ENCODE results near the gene RPS6KA2. TPM values are rescaled to one million over a fixed set of nuclear protein-coding genes. Genes with fewer than 3 reads are reported as not detected.

Gene RPS6KA2
- total and polyA plus RNA-seq, 2 donors (not counting 3 experiments of a cell fraction or from before 2014, with no cell fraction given), result 54.5 to 75.8 TPM

DNA sequence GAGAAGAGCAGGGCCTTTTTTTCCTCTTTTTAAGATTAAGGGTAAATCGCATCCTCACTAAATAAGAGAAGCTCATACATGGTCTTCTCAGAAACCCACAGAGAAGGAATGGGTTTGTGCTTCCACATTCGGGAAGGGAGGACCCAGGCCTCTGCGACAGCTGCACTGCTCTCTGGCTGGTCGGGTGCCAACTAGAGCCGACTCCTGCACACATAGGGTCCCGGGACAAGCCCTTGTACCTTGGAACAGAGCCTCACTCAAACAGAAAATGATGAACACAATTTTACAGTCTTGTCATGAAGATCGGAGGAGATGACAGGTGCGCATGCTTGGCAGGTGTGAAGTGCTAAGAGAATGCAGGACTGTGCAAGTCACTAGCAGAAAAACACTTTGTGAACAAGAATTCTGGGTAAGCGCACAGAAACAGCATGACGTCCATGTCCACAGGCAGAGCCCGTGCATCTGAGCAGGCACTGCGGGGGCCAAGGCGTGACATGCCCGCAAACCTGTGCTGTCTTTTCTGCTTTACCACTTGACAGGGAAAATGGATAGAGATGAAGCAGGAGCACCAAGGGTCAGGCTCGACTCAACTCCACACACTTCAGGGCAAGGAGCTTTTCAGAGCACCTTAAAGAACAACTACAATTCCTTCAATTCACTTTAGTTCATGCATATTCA is 143.3 kb downstream of the RPS6KA2 start:
- dilution Hi-C loops (cut with MboI; ENCODE audit: extremely low pct_ligation_motif_present, low sequenced_read_pairs), result no loop called here
- TF ChIP-seq EZH2 (IDR thresholded peaks at IDR 0.05; ENCODE audit: borderline replicate concordance, low read depth, low read length, severe bottlenecking) (no peak), JUN (IDR thresholded peaks at IDR 0.05; ENCODE audit: borderline replicate concordance, insufficient read depth, insufficient read length, low read depth) (no peak), POLR2A (IDR thresholded peaks at IDR 0.05; ENCODE audit: low read depth, low read length) (no peak), MYC (IDR thresholded peaks at IDR 0.05; ENCODE audit: low read depth, low read length) (no peak), POLR2AphosphoS5 (IDR thresholded peaks at IDR 0.05; ENCODE audit: insufficient read depth, low read depth, low read length) (no peak), GATA2 (IDR thresholded peaks at IDR 0.05; ENCODE audit: insufficient read depth, insufficient read length, low read depth, low read length) (no peak), FOS (IDR thresholded peaks at IDR 0.05; ENCODE audit: borderline replicate concordance, insufficient read depth, low read length) (no peak)
- TF ChIP-seq, protein P1, sequence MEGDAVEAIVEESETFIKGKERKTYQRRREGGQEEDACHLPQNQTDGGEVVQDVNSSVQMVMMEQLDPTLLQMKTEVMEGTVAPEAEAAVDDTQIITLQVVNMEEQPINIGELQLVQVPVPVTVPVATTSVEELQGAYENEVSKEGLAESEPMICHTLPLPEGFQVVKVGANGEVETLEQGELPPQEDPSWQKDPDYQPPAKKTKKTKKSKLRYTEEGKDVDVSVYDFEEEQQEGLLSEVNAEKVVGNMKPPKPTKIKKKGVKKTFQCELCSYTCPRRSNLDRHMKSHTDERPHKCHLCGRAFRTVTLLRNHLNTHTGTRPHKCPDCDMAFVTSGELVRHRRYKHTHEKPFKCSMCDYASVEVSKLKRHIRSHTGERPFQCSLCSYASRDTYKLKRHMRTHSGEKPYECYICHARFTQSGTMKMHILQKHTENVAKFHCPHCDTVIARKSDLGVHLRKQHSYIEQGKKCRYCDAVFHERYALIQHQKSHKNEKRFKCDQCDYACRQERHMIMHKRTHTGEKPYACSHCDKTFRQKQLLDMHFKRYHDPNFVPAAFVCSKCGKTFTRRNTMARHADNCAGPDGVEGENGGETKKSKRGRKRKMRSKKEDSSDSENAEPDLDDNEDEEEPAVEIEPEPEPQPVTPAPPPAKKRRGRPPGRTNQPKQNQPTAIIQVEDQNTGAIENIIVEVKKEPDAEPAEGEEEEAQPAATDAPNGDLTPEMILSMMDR (IDR thresholded peaks at IDR 0.05; ENCODE audit: extremely low read depth in 1 of 2, insufficient read depth in 1 of 2, low read depth in 1 of 2, low read length in 2 of 2), result no peak
- TF ChIP-seq, protein P2, sequence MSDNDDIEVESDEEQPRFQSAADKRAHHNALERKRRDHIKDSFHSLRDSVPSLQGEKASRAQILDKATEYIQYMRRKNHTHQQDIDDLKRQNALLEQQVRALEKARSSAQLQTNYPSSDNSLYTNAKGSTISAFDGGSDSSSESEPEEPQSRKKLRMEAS (IDR thresholded peaks at IDR 0.05; ENCODE audit: insufficient read depth, insufficient read length), result no peak
- Histone ChIP-seq H3K4me2 (ENCODE audit: insufficient read depth, low read length) (no peak overlapping the region), H3K27ac (ENCODE audit: insufficient read depth, low read depth, low read length) (no peak overlapping the region), H3K4me3 (replicated peaks in 1 of 3; ENCODE audit: insufficient read depth in 1 of 3, low read depth in 1 of 3, low read length in 3 of 3) (no peak overlapping the region), H3K79me2 (ENCODE audit: control insufficient read depth, insufficient read depth, low read length) (no peaks in the 10 kb centered on the region), H3K9me1 (replicated peaks; ENCODE audit: control insufficient read depth, extremely low read depth, insufficient read depth, low read length) (no peaks in the 10 kb centered on the region), H4K20me1 (replicated peaks; ENCODE audit: control insufficient read depth, extremely low read depth, insufficient read depth, low read length) (no peaks in the 10 kb centered on the region), H2AFZ (ENCODE audit: low read depth, low read length) (no peak overlapping the region), H3K9me3 (replicated peaks; ENCODE audit: control insufficient read depth, insufficient read depth, low read length) (no peaks in the 10 kb centered on the region), H3K36me3 (ENCODE audit: control insufficient read depth in 2 of 2, extremely low read depth in 1 of 2, insufficient read depth in 2 of 2, low read length in 2 of 2) (peaks cover 0 to 34% of the 10 kb centered on the region in 2 experiments), H3K9ac (replicated peaks; ENCODE audit: extremely low read depth, insufficient read depth, low read length) (no peak overlapping the region), H3K4me1 (ENCODE audit: control insufficient read depth, extremely low read depth, insufficient read depth, low read length) (peaks cover 15% of the 10 kb centered on the region), H3K27me3 (ENCODE audit: control insufficient read depth in 2 of 2, insufficient read depth in 2 of 2, low read length in 2 of 2) (no peaks in the 10 kb centered on the region)
- ChIA-PET POLR2A (no interaction called here), CTCF (no interaction called here)
- DNase-seq (ENCODE audit: low read depth, low spot score) (no peak), FAIRE-seq (no peak)
- no TSS peak for BruUV-seq (replicated peaks)
- intact Hi-C loops (cut with micrococcal nuclease), result no loop called here

All from endothelial cell of umbilical vein (primary cell).